SIG-M5 treated with dmso at 0.1 percent for 504 hours (cell line): Measurements from ENCODE around the gene PRKAB2.
"Not testable (repeated sequence)": the region's sequence is repeated elsewhere in the genome, so short reads cannot be mapped to it uniquely, and the experiment has no call there.

Experiments used
- DNase-seq: peaks from one replicate; lab custom pipeline; 2025; ENCODE audit not compliant: unreplicated experiment; lab: John Stamatoyannopoulos, UW

Gene PRKAB2, protein sequence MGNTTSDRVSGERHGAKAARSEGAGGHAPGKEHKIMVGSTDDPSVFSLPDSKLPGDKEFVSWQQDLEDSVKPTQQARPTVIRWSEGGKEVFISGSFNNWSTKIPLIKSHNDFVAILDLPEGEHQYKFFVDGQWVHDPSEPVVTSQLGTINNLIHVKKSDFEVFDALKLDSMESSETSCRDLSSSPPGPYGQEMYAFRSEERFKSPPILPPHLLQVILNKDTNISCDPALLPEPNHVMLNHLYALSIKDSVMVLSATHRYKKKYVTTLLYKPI

DNA sequence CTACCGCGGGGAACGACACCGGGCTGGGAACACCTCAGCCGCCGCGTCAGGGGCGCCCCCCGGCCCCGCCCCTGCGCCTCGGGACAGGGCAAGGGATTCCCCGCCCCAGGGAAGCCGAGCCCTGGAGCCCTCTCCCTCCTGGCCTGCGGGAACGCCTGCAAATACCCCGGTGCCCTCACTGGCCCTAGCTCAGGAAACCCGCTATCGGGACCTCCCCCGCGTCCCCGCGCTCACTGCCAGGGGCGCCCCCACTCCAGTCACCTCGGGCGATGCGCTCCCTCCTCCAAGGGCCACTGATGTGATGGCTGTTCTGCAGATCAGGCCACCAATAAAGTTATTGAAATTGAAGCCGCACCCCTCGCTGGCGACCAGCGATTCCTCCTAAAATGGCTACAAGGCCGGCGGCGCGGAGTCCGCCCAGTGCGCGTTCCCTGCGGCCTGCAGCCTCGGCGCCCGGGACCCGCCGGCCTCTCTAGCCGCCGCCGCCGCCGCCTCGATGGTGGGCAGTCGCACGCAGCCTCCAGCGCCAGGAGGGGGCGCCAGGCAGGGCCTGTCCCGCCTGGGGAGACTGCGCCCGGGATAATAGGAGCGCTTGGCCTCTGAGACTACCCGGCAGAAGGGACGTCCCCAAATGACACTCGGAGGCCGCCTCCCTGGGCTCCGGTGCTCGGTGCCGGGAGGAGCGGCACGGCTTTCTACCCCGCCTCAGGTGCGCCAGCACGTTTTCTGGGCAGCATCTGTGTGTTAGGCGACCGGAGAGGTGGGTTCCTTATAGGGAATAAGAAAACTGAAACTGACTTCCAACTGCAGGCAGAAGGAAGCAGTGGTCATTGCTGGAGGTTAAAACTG, at the start of gene PRKAB2:
PRKAB2 (minus strand) TSS at position 303 of the 849 bp plus-strand sequence. CDS start 326 bp downstream, outside the sequence.
- DNase-seq = peak; percentile 97

DNA sequence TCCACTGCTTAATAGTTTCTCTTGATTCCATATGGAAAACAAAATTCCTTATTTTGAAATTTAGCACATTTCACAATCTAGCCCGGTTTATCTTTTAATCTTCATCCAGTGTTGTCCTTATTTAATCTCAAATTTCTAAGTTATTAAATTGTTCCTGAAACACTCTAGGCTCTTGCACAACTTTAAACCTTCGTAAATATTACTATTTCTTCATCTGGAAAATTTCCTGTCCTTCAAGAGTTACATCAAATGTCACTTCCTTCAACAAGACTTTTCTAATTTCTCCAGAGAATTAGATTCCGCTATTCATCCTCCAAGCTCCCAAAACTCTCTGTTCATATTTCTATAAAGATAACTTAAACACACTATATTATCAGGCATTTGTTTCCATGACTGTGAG, 46.3 kb upstream of the PRKAB2 start:
- no peak for DNase-seq

DNA sequence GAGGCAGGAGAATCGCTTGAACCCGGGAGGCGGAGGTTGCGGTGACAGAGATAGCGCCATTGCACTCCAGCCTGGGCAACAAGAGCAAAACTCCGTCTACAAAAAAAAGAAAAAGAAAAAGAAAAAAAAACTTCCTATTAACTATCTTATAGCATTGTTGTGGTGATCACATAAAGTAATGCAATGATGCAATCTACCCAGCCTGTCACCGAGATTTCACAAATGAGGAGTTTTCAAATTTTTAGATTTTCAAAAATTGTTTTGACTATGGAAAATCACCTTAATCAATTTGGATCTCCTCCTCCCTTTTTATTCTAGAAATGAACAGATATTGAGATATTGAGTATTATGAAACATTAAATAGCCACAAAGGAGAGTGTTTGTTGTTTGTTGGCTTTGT, 44.9 kb upstream of the PRKAB2 start:
- DNase-seq = no peak

DNA sequence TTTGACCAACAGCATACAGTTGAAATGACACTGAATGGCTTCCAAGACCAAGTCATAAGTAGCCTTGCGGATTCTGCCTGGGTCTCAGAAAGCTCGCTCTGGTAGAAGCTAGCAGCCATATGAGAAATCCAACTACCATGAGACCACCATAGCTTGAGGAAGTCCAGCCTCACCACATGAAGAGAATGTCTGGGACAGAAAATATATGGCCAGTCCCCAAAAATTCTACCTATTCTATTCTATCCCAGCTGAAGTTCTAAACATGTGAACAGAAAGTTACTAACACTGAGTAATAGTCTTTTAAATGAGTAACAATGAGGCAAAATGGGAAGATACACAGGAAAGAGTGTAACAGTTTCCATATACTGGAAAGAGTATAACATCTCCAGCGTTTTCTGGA, 43.9 kb upstream of the PRKAB2 start:
- DNase-seq = no peak

DNA sequence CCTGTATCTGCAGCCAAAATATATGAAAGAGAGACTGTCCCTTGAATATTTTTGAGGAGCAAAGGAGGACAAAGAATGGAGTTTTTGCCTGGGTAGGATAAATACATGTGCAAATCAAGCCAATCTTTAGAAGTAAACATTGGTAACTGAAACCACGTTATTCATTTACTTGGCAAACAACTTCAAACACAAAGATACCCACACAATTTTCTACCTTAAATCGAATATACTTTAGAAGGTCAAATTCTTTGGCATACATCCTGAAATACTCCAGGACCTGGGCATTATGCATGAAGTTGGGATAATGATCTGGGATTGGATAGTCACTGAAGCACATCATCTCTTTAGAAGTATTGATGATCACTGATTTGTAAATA, 43.3 kb upstream of the PRKAB2 start:
- no peak for DNase-seq

DNA sequence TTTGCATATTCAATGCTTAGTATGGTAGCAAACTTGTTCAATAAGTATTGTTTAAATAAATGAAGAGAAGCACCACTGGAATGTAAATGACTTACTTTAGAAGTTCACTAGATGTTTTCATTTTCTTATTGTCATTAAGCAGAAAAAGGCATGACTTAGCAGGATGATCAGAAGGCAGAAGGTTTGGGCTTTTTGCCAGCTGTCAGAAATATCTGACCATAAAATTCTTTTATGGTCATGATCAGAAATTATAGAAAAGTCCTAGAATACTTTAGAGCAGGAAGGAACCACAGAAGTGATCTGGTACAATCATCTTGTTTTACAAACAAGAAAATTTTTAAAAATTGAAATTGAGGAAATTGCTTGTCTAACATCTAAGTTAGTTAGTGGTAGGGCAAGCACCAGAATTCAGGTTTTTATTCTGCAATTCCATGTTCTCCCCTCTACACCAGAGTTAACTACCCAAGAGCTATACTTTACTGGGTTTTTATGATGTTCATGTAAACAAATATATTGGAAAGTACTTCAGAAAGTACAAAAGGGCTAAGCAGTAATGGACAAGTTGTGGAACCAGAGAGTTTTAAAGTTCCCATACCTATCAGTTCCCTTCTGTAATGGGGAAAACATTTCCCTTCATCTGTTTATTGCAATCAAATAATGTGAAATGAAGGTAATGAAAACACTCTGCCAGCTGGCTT, 42.7 kb upstream of the PRKAB2 start:
- no peak for DNase-seq

DNA sequence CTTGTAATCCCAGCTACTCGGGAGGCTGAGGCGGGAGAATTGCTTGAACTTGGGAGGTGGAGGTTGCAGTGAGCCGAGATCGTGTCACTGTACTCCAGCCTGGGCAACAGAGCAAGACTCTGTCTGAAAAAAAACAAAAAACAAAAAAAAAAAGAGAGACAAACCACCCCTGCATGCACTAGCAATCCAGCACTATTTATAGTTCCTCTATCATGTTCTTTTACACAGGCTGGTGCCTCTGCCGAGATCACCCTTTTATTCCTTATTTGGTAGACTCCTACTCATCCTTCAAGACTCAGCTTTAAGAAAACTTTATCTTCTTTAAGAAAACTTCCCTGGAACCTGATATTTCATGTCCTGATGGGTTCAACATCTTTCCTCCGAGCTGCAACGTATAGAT, 42.1 kb upstream of the PRKAB2 start:
- no peak for DNase-seq

DNA sequence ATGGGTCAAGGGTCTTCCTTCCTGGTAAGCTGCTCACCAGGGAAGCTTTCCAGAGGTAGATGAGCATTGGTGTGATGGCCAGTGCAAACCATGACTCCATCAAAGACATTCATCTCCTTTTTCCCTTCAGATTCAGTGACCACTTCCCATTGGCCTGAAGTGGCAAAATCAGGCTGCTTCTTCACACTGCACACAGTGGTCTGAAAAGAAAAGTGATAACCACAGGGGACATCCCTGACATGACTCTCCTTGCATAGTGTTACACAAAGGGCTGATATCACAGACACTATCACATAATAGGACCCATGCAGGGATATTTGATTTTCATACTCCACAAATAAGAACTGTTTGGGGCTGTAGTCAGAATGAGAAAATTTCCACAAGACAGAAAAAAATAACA, 41.0 kb upstream of the PRKAB2 start:
- DNase-seq = no peak

DNA sequence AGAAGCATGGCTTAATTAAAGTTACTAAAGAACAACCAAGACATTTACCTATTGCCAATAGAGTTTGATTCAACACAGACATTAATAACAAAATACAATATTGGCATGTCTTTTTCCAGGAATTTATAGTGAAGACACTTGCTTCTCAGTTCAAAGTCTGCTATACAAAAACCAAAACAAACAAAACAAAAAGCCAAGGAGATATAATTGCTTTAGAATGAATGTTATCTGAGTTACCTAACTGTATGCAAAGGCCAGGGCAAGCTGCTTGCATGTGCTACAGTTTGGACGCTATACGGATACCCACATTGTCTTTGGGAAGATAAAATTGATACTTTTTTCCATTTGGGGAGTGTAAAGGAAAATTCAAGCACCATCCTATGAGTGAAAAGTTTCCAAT, 39.3 kb upstream of the PRKAB2 start:
- DNase-seq = no peak

DNA sequence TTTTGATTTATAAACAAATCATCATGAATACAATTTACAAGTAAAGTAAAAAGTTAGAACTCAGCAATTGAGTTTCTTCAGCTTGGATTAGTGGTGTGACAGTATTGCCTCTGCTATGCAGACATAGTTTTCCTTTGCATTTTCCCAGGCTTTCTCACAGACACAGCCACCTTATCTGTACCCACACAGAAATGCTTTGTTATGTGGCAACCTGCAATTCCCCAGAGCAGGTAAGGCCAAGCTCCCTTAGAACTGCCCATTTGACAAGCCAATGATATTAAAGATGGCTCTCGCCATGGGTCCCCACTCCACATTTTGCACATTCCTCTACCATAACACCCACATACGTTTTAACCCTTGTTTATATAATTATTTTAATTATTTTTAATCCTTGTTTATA, 38.7 kb upstream of the PRKAB2 start:
- no peak for DNase-seq

DNA sequence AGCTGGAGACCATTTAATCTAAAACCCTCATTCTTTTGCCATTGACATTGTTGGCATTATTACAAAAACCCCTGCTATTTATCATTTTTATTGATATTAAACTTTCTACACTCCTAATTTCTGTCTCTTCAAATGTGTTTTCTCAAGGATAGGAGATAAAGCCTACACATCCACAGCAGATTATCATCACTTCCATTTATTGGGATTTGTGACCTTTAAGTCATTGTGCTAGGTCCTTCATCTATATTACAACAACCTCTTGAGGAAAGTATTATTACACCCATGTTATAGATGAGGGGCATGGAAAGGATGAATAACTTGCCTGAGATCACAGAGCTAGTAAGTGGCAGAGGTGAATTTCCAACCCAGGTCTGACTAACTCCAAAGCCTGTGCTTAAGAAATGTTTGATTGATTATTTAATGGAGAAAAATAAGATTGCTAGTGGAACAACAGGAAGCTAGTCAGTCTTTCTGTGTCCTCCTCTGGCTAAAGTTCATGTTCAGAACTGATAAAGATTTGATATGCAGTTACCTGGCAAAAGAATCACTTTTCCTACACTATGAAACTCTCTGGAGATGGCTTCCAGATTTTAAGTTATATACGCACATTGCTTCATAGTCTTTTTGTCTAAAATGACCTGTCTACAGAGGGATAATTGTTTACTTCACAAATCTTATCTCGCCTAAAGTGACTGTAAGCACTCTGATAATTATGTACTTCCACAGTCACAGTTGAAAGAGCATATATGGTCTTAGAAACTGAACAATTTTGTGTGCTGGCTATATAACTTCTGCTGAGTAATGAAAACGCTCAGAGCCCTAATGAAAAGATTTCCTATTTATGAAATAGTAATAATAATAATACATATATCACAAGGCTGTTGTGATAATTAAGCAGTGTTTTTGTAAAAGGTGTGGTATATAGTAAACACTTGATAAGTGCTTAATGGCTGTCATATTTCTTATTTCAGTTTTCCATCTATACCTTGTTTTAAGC, 37.9 kb upstream of the PRKAB2 start:
- DNase-seq = no peak

DNA sequence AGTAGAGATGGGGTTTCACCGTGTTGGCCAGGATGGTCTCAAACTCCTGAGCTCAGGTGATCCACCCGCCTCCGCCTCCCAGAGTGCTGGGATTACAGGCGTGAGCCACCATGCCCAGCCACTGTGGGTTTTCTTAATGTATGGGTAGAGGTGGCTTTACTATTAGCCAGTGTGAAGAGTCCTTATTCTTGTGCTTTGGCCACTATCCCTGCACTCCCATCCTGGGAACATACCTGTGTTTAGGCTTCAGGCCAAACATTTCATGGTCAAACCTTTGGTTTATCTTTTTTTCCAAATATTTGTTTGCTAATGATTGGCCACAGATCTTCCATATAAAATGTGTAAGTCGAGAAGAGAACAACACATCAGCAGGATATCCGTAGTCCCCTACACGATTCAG, 36.3 kb upstream of the PRKAB2 start:
- DNase-seq = no peak

DNA sequence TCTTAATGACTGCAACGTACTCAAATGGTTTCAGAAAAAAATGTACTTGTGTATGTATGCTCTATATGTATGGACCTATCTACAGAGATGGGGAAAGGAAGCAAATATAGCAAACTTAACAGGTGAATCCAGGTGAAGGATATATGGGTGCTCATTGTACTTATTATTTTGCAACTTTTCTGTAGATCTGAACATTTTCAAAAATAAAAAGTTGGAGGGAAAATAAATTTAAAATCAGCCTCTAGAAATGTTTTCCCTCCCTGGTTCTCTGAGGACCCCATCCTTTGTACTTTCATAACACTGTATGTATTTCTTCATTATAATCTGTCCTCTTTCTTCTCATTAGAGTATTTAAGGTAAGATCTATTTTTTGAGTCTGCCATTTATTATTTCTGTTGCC, 34.9 kb upstream of the PRKAB2 start:
- no peak for DNase-seq

DNA sequence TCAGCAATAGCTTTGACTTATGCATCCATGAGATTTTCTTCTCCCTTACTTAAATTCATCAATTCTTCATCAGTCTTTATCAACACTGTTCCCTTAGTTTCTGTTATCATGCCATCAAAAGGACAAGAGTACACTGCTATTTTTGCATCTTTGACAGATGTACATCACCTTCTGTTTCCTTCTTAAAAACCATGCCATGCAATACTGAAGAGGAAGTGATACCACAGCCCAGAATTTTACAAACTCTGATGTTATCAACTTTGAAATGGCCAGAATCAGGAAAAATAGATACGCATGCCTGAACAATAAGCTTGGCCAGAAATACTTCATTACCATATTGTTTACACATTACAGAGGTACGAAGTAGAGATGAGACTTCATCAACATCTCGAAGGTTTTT, 31.8 kb upstream of the PRKAB2 start:
- peak; percentile 75 for DNase-seq

DNA sequence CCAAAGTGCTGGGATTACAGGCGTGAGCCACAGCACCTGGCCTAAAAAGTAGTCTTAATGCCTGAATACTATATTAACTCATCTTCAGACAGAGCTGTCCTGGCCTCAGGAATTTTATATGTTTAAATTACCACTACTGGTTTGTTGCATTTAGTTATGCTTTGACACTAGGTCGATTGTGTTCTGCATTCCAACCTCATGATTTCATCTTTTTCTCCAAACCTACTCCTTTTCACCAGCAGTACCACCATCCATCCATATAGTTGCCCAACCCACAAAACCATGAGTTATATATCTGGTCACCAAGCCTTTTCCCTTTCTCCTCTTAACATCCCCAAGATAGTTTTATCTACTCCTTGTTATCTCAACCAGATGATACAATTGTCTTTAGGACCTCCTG, 30.3 kb upstream of the PRKAB2 start:
- no peak for DNase-seq

DNA sequence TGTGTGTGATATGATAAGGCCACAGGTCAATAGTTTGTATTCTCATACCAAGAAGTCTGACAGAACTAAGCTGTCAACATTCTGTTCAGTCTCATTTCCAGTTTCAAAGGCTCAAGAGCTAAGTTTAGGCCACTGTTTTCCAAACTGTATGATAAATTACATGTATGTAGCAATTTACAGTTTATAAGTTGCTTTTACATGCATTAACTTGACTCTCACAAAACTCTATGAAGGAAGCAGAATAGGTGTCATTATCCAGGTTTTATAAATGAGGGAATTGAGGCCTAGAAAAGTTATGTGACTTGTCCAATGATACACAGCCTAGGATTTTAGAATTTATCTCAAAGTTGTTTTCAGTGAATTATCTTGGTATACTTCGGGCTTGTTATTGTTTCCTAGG, 29.5 kb upstream of the PRKAB2 start:
- DNase-seq = no peak

DNA sequence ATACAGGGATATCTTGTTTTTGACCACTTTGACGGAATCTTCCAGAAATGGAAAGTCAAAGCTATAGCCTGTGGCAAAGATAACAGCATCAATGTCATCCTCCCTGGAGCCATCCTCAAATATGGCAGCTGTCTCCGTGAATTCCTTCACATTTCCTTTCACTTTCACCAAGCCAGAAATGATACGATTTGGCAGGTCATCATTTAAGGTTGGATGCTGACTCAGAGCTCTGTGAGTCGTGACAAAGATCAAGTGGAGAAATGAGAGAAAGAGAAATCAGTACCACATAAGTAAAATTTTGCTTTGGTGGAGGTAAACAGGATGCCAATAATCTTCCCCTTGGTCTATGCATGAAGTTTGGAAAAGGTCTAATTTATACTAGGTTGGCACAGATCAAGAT, 29.0 kb upstream of the PRKAB2 start:
- no peak for DNase-seq

DNA sequence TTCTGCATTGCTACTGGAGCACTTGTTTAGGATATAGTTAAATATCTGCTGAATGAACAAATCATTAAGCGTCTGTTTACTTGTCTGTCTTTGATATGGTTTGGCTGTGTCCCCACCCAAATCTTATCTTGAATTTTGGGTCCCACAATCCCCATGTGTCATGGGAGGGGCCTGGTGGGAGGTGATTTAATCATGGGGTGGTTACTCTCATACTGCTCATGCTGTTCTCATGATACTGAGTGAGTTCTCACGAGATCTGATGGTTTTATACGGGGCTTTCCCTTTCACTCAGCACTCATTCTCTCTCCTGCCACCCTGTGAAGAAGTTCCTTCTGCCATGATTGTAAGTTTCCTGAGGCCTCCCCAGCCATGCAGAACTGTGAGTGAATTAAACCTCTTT, 25.1 kb upstream of the PRKAB2 start:
- DNase-seq = not testable (repeated sequence)

DNA sequence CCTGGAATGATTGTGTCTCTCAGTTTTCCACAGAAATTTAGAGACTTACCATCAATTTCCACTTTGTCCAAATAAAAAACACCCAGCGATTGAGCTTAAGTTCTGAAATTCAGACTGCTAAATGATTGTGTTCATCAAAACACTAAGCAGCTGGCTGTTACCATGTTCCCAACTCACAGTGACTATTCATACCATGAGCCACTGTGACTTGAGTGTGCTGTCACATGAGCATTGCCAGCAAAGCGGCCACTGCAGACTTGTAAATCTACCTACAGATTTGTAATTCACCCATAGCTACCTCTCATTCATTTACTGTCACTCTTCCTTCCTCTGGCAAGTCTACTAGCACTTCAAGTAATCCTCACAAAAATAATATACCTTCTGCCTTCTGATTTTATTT, 17.2 kb upstream of the PRKAB2 start:
- no peak for DNase-seq

DNA sequence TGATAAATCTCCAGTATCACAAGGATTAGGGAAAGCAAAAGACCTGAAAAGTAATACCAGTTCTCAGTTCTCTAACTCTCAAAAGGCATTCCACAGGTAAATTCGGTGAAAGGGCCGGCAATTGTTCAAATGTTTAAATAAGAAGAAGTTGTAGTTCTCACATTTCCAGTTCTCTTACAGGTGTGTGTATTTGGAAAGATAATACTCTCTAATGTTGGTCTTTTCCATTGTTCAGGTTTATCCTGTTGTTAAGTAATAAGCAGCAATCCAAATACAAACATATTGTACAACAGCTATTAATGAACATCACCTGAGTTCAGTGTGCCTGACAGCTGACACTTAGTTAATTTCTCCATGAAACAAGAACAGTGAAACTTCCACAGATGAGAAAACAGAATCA, 13.2 kb upstream of the PRKAB2 start:
- peak; percentile 68 for DNase-seq
